AG08395 (cell line): Measurements from ENCODE around the gene CEMIP.

ENCODE experiments used
- DNase-seq: peaks from one replicate; pipeline ENCODE4 v3.0.0; 2012; ENCODE audit warnings: mixed read lengths, low spot score

The CEMIP gene

GRCh38 chr15:80778964-80779657 is at the start of gene CEMIP:
CEMIP (plus strand) TSS chr15:80779370; CDS start chr15:80873880, 94,510 bp downstream.
- peak; percentile 89 for DNase-seq

- no peak for DNase-seq
These were observed 48.8 kb upstream of the CEMIP start for GRCh38 chr15:80730387-80730786.

- DNase-seq, result no peak
These were observed 48.2 kb upstream of the CEMIP start for GRCh38 chr15:80730926-80731325.

- no peak for DNase-seq
These were observed 47.0 kb upstream of the CEMIP start for GRCh38 chr15:80732167-80732566.

GRCh38 chr15:80732818-80733217 is 46.4 kb upstream of the CEMIP start:
- DNase-seq, result no peak

- DNase-seq, result peak; percentile 11
These were observed 45.7 kb upstream of the CEMIP start for GRCh38 chr15:80733460-80733859.

GRCh38 chr15:80735344-80735743 is 43.8 kb upstream of the CEMIP start:
- DNase-seq, result no peak

- no peak for DNase-seq
These were observed 42.6 kb upstream of the CEMIP start for GRCh38 chr15:80736560-80736959.

GRCh38 chr15:80739919-80740318 is 39.3 kb upstream of the CEMIP start:
- no peak for DNase-seq

- no peak for DNase-seq
These were observed 37.1 kb upstream of the CEMIP start for GRCh38 chr15:80742081-80742480.

- no peak for DNase-seq
These were observed 35.9 kb upstream of the CEMIP start for GRCh38 chr15:80743189-80743833.

- DNase-seq, result no peak
These were observed 34.8 kb upstream of the CEMIP start for GRCh38 chr15:80744415-80744814.

- peak; percentile 66 for DNase-seq
These were observed 34.3 kb upstream of the CEMIP start for GRCh38 chr15:80744826-80745225.

- DNase-seq, result no peak
These were observed 33.3 kb upstream of the CEMIP start for GRCh38 chr15:80745888-80746287.

- DNase-seq, result no peak
These were observed 31.7 kb upstream of the CEMIP start for GRCh38 chr15:80747317-80748053.

GRCh38 chr15:80749589-80749988 is 29.6 kb upstream of the CEMIP start:
- no peak for DNase-seq

GRCh38 chr15:80750575-80750974 is 28.6 kb upstream of the CEMIP start:
- no peak for DNase-seq

- DNase-seq, result no peak
These were observed 27.0 kb upstream of the CEMIP start for GRCh38 chr15:80752204-80752603.

- DNase-seq, result no peak
These were observed 26.0 kb upstream of the CEMIP start for GRCh38 chr15:80753161-80753560.

- no peak for DNase-seq
These were observed 25.2 kb upstream of the CEMIP start for GRCh38 chr15:80754014-80754413.

GRCh38 chr15:80755885-80756284 is 23.3 kb upstream of the CEMIP start:
- no peak for DNase-seq

GRCh38 chr15:80758130-80758745 is 20.9 kb upstream of the CEMIP start:
- DNase-seq, result no peak

GRCh38 chr15:80760960-80761359 is 18.2 kb upstream of the CEMIP start:
- DNase-seq, result no peak
